ENCODE measurements around the gene TAB3.

Gene TAB3

GRCh38 chrX:30887288-30887687, 1.8 kb downstream of the TAB3 start:
- H3K9me3 ChIP-seq (ENCODE audit: control extremely low read depth in 1 of 5, control insufficient read depth in 4 of 5, insufficient read depth in 2 of 5, low read depth in 1 of 5, low read length in 4 of 5), result peaks cover 0 to 3% (median 0%) of the 10 kb centered on the region in 5 experiments
- ChIA-PET POLR2A (no interaction called here), CTCF (interaction anchor here (1.7 kb wide), 1 partner anchor 11 kb away, joined by 4 read pairs; no protein-coding TSS in a partner anchor)
- WGBS (ENCODE audit: insufficient coverage), result 92% methylated on average over 3 of the region's 5 CpGs
- H3K36me3 ChIP-seq (ENCODE audit: control insufficient read depth in 4 of 4, insufficient read depth in 4 of 4, low read length in 3 of 4), result no peaks in the 10 kb centered on the region
- no peak overlapping the region for H3K27ac ChIP-seq (ENCODE audit: insufficient read depth in 1 of 2, low read depth in 1 of 2, low read length in 2 of 2, poor library complexity in 1 of 2, severe bottlenecking in 2 of 2)
- no peak for DNase-seq
- H3K27me3 ChIP-seq (replicated peaks in 2 of 5; ENCODE audit: control insufficient read depth in 4 of 5, insufficient read depth in 5 of 5, low read length in 4 of 5), result peaks cover 0 to 2% (median 0%) of the 10 kb centered on the region in 5 experiments
- peaks cover 2 to 16% (median 10%) of the 10 kb centered on the region in 4 experiments for H3K4me1 ChIP-seq (ENCODE audit: control extremely low read depth in 1 of 4, control insufficient read depth in 4 of 4, insufficient read depth in 4 of 4, low read length in 3 of 4)
- no peak overlapping the region for H3K4me3 ChIP-seq (ENCODE audit: control insufficient read depth in 1 of 7, extremely low read depth in 1 of 7, insufficient read depth in 4 of 7, low read depth in 2 of 7, low read length in 6 of 7)

DNA sequence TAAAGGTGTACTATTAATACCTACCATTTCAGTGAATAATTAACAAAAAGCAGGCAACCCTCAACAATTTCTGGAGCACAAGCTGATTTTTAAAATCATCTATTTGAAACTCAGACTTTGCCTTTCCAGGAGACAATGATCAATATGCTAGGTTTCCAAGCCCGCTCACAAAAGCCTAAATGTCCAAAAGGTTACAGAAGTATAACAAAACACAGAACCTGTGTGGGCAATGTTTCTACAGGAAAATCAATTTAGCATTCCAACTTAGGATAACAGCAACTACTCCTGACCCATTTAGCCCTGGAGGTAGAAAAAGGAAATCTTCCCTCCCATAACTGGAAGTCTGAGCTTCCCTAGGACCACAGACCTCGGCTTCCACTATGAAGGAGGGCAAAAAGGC, 3.9 kb downstream of the TAB3 start:
- no peak for DNase-seq
- no peak overlapping the region for H3K27ac ChIP-seq (ENCODE audit: insufficient read depth in 1 of 2, low read depth in 1 of 2, low read length in 2 of 2, poor library complexity in 1 of 2, severe bottlenecking in 2 of 2)
- no peaks in the 10 kb centered on the region for H3K27me3 ChIP-seq (replicated peaks in 2 of 5; ENCODE audit: control insufficient read depth in 4 of 5, insufficient read depth in 5 of 5, low read length in 4 of 5)
- H3K4me3 ChIP-seq (ENCODE audit: control insufficient read depth in 1 of 7, extremely low read depth in 1 of 7, insufficient read depth in 4 of 7, low read depth in 2 of 7, low read length in 6 of 7), result no peak overlapping the region
- ChIA-PET POLR2A (interaction anchor here (0.5 kb wide), 1 partner anchor 334 kb away, joined by 3 read pairs; no protein-coding TSS in a partner anchor), CTCF (no interaction called here)
- H3K36me3 ChIP-seq (ENCODE audit: control insufficient read depth in 4 of 4, insufficient read depth in 4 of 4, low read length in 3 of 4), result no peaks in the 10 kb centered on the region
- WGBS (ENCODE audit: insufficient coverage), result 85% methylated on average over 2 of the region's 2 CpGs
- H3K9me3 ChIP-seq (ENCODE audit: control extremely low read depth in 1 of 5, control insufficient read depth in 4 of 5, insufficient read depth in 2 of 5, low read depth in 1 of 5, low read length in 4 of 5), result peaks cover 0 to 3% (median 0%) of the 10 kb centered on the region in 5 experiments
- peaks cover 2 to 16% (median 10%) of the 10 kb centered on the region in 4 experiments for H3K4me1 ChIP-seq (ENCODE audit: control extremely low read depth in 1 of 4, control insufficient read depth in 4 of 4, insufficient read depth in 4 of 4, low read length in 3 of 4)

- POLR2A ChIA-PET, result no interaction called here
- CTCF ChIA-PET, result no interaction called here
- no peak for DNase-seq
- Histone ChIP-seq H3K4me1 (ENCODE audit: control extremely low read depth in 1 of 4, control insufficient read depth in 4 of 4, insufficient read depth in 4 of 4, low read length in 3 of 4) (peaks cover 0 to 10% (median 7%) of the 10 kb centered on the region in 4 experiments), H3K27ac (ENCODE audit: insufficient read depth in 1 of 2, low read depth in 1 of 2, low read length in 2 of 2, poor library complexity in 1 of 2, severe bottlenecking in 2 of 2) (no peak overlapping the region), H3K36me3 (ENCODE audit: control insufficient read depth in 4 of 4, insufficient read depth in 4 of 4, low read length in 3 of 4) (no peaks in the 10 kb centered on the region), H3K27me3 (replicated peaks in 2 of 5; ENCODE audit: control insufficient read depth in 4 of 5, insufficient read depth in 5 of 5, low read length in 4 of 5) (no peaks in the 10 kb centered on the region), H3K9me3 (ENCODE audit: control extremely low read depth in 1 of 5, control insufficient read depth in 4 of 5, insufficient read depth in 2 of 5, low read depth in 1 of 5, low read length in 4 of 5) (no peaks in the 10 kb centered on the region), H3K4me3 (ENCODE audit: control insufficient read depth in 1 of 7, extremely low read depth in 1 of 7, insufficient read depth in 4 of 7, low read depth in 2 of 7, low read length in 6 of 7) (no peak overlapping the region)
- 80% methylated on average over 1 of the region's 2 CpGs for WGBS (ENCODE audit: insufficient coverage)
Measured at GRCh38 chrX:30883138-30883537, 5.9 kb downstream of the TAB3 start.

GRCh38 chrX:30881797-30882196, 7.3 kb downstream of the TAB3 start:
- H3K27ac ChIP-seq (ENCODE audit: insufficient read depth in 1 of 2, low read depth in 1 of 2, low read length in 2 of 2, poor library complexity in 1 of 2, severe bottlenecking in 2 of 2), result no peak overlapping the region
- no peaks in the 10 kb centered on the region for H3K36me3 ChIP-seq (ENCODE audit: control insufficient read depth in 4 of 4, insufficient read depth in 4 of 4, low read length in 3 of 4)
- peaks cover 0 to 3% (median 0%) of the 10 kb centered on the region in 4 experiments for H3K4me1 ChIP-seq (ENCODE audit: control extremely low read depth in 1 of 4, control insufficient read depth in 4 of 4, insufficient read depth in 4 of 4, low read length in 3 of 4)
- peak in 2 of 3 donors; percentile 10 to 25 for DNase-seq
- no CpG with 5 or more reads among the region's 1 CpG for WGBS (ENCODE audit: insufficient coverage)
- H3K9me3 ChIP-seq (ENCODE audit: control extremely low read depth in 1 of 5, control insufficient read depth in 4 of 5, insufficient read depth in 2 of 5, low read depth in 1 of 5, low read length in 4 of 5), result no peaks in the 10 kb centered on the region
- ChIA-PET POLR2A (no interaction called here), CTCF (no interaction called here)
- no peak overlapping the region for H3K4me3 ChIP-seq (ENCODE audit: control insufficient read depth in 1 of 7, extremely low read depth in 1 of 7, insufficient read depth in 4 of 7, low read depth in 2 of 7, low read length in 6 of 7)
- H3K27me3 ChIP-seq (replicated peaks in 2 of 5; ENCODE audit: control insufficient read depth in 4 of 5, insufficient read depth in 5 of 5, low read length in 4 of 5), result no peaks in the 10 kb centered on the region

GRCh38 chrX:30881390-30881789, 7.7 kb downstream of the TAB3 start:
- CTCF ChIA-PET, result no interaction called here

DNA sequence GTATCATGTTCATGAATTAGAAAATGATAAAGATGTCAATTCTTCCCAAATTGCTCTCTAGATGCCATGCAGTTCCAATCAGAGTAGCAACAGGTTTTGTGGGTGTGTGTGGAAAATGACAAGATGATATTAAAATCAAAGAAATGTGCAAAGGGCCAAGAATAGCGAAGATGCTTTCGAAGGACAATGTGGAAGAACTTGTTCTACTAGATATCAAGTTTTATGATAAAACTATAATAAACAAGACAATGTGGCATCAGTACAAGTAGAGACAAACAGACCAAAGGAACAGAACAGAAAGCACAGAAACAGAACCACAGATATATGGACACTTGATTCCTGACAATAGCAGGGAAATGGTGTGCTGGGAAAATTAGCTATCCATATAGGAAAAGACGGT, 9.0 kb downstream of the TAB3 start:
- no CpG with 5 or more reads among the region's 3 CpGs for WGBS (ENCODE audit: insufficient coverage)

More at GRCh38 chrX:30881390-30881789, 7.7 kb downstream of the TAB3 start:
- H3K4me3 ChIP-seq (ENCODE audit: control insufficient read depth in 1 of 7, extremely low read depth in 1 of 7, insufficient read depth in 4 of 7, low read depth in 2 of 7, low read length in 6 of 7), result no peak overlapping the region
- no CpG with 5 or more reads among the region's 1 CpG for WGBS (ENCODE audit: insufficient coverage)
- DNase-seq, result no peak
- no peaks in the 10 kb centered on the region for H3K9me3 ChIP-seq (ENCODE audit: control extremely low read depth in 1 of 5, control insufficient read depth in 4 of 5, insufficient read depth in 2 of 5, low read depth in 1 of 5, low read length in 4 of 5)
- POLR2A ChIA-PET, result no interaction called here
- H3K27me3 ChIP-seq (replicated peaks in 2 of 5; ENCODE audit: control insufficient read depth in 4 of 5, insufficient read depth in 5 of 5, low read length in 4 of 5), result no peaks in the 10 kb centered on the region
- no peak overlapping the region for H3K27ac ChIP-seq (ENCODE audit: insufficient read depth in 1 of 2, low read depth in 1 of 2, low read length in 2 of 2, poor library complexity in 1 of 2, severe bottlenecking in 2 of 2)
- H3K4me1 ChIP-seq (ENCODE audit: control extremely low read depth in 1 of 4, control insufficient read depth in 4 of 4, insufficient read depth in 4 of 4, low read length in 3 of 4), result peaks cover 0 to 3% (median 0%) of the 10 kb centered on the region in 4 experiments
- H3K36me3 ChIP-seq (ENCODE audit: control insufficient read depth in 4 of 4, insufficient read depth in 4 of 4, low read length in 3 of 4), result no peaks in the 10 kb centered on the region

GRCh38 chrX:30876367-30876766, 12.7 kb downstream of the TAB3 start:
- no peak for DNase-seq
- H3K27me3 ChIP-seq (replicated peaks in 2 of 5; ENCODE audit: control insufficient read depth in 4 of 5, insufficient read depth in 5 of 5, low read length in 4 of 5), result peaks cover 0 to 2% (median 0%) of the 10 kb centered on the region in 5 experiments
- 100% methylated on average over 2 of the region's 6 CpGs for WGBS (ENCODE audit: insufficient coverage)
- ChIA-PET POLR2A (interaction anchor here (0.7 kb wide), 1 partner anchor 266 kb away, joined by 3 read pairs; no protein-coding TSS in a partner anchor), CTCF (interaction anchor here (1.4 kb wide), 1 partner anchor 11 kb away, joined by 4 read pairs; no protein-coding TSS in a partner anchor)
- H3K4me3 ChIP-seq (ENCODE audit: control insufficient read depth in 1 of 7, extremely low read depth in 1 of 7, insufficient read depth in 4 of 7, low read depth in 2 of 7, low read length in 6 of 7), result no peak overlapping the region
- H3K4me1 ChIP-seq (ENCODE audit: control extremely low read depth in 1 of 4, control insufficient read depth in 4 of 4, insufficient read depth in 4 of 4, low read length in 3 of 4), result no peaks in the 10 kb centered on the region
- no peak overlapping the region for H3K27ac ChIP-seq (ENCODE audit: insufficient read depth in 1 of 2, low read depth in 1 of 2, low read length in 2 of 2, poor library complexity in 1 of 2, severe bottlenecking in 2 of 2)
- H3K36me3 ChIP-seq (ENCODE audit: control insufficient read depth in 4 of 4, insufficient read depth in 4 of 4, low read length in 3 of 4), result no peaks in the 10 kb centered on the region
- H3K9me3 ChIP-seq (ENCODE audit: control extremely low read depth in 1 of 5, control insufficient read depth in 4 of 5, insufficient read depth in 2 of 5, low read depth in 1 of 5, low read length in 4 of 5), result no peaks in the 10 kb centered on the region

More for the DNA sequence above, 9.0 kb downstream of the TAB3 start:
- CTCF ChIA-PET, result no interaction called here
- no peak overlapping the region for H3K4me3 ChIP-seq (ENCODE audit: control insufficient read depth in 1 of 7, extremely low read depth in 1 of 7, insufficient read depth in 4 of 7, low read depth in 2 of 7, low read length in 6 of 7)
- no peaks in the 10 kb centered on the region for H3K27me3 ChIP-seq (replicated peaks in 2 of 5; ENCODE audit: control insufficient read depth in 4 of 5, insufficient read depth in 5 of 5, low read length in 4 of 5)
- H3K27ac ChIP-seq (ENCODE audit: insufficient read depth in 1 of 2, low read depth in 1 of 2, low read length in 2 of 2, poor library complexity in 1 of 2, severe bottlenecking in 2 of 2), result no peak overlapping the region
- no peaks in the 10 kb centered on the region for H3K9me3 ChIP-seq (ENCODE audit: control extremely low read depth in 1 of 5, control insufficient read depth in 4 of 5, insufficient read depth in 2 of 5, low read depth in 1 of 5, low read length in 4 of 5)
- H3K36me3 ChIP-seq (ENCODE audit: control insufficient read depth in 4 of 4, insufficient read depth in 4 of 4, low read length in 3 of 4), result no peaks in the 10 kb centered on the region
- POLR2A ChIA-PET, result no interaction called here
- DNase-seq, result no peak
- no peaks in the 10 kb centered on the region for H3K4me1 ChIP-seq (ENCODE audit: control extremely low read depth in 1 of 4, control insufficient read depth in 4 of 4, insufficient read depth in 4 of 4, low read length in 3 of 4)
